Measurements from ENCODE around the gene ACACB. TPM values are rescaled to one million over a fixed set of nuclear protein-coding genes. Genes with fewer than 3 reads are reported as not detected.

ACACB gene
- total RNA-seq, 1 donor from 2014 or later: 0.84 TPM

- Histone ChIP-seq H3K36me3 (ENCODE audit: control insufficient read depth, insufficient read depth, low read length) (no peaks in the 10 kb centered on the region), H3K27me3 (ENCODE audit: control insufficient read depth, insufficient read depth, low read length) (no peaks in the 10 kb centered on the region), H3K4me3 (ENCODE audit: low read depth, low read length) (no peak overlapping the region)
- no peak for TF ChIP-seq CTCF (IDR thresholded peaks at IDR 0.05; ENCODE audit: insufficient read depth, low read length, poor library complexity, severe bottlenecking)
- no peak for DNase-seq (ENCODE audit: low read depth)
These were observed 16.9 kb upstream of the ACACB start for GRCh38 chr12:109099431-109100020.

DNA sequence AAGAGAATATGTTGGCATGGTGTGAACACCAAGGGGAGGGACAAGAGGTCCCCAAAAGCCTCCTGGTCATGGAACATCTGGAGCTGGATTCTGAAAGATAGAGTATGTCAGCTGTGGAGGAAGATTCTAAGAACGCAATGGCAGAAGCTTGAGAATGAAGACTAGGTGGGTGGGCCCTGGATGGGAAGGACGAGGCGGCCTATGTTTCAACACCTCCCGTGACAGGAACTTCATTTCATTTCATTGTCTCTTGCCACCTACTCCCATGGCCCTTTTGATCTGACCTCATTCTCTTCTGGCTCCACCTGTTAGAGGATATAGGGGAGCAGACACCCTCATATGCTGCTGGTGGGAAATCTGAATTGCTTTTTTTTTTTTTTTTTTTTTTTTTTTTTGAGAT is 15.6 kb upstream of the ACACB start:
- no peaks in the 10 kb centered on the region for H3K27me3 ChIP-seq (ENCODE audit: control insufficient read depth, insufficient read depth, low read length)
- DNase-seq (ENCODE audit: low read depth): no peak
- no peaks in the 10 kb centered on the region for H3K36me3 ChIP-seq (ENCODE audit: control insufficient read depth, insufficient read depth, low read length)
- TF ChIP-seq CTCF (IDR thresholded peaks at IDR 0.05; ENCODE audit: insufficient read depth, low read length, poor library complexity, severe bottlenecking): no peak
- no peak overlapping the region for H3K4me3 ChIP-seq (ENCODE audit: low read depth, low read length)

DNA sequence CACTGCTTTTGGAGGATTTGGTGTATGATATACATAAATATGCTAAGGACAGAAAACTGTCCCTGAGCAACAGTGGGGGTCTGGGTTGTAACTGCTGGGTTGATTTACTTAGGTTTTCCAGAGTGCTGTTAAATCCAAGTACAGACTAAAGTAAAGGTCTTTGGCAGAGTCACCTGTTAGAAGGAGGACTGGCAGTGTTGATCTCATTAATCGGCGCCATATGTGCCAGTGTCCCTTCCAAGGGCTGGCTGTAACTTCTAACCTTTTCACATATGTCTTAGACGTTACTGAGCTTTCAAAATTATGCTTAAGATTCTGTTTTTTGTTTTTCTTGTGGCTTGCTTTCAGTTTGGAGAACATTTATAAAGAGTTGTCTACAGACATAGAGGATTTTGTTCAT is 13.9 kb upstream of the ACACB start:
- H3K4me3 ChIP-seq (ENCODE audit: low read depth, low read length): no peak overlapping the region
- no peak for DNase-seq (ENCODE audit: low read depth)
- no peaks in the 10 kb centered on the region for H3K27me3 ChIP-seq (ENCODE audit: control insufficient read depth, insufficient read depth, low read length)
- no peaks in the 10 kb centered on the region for H3K36me3 ChIP-seq (ENCODE audit: control insufficient read depth, insufficient read depth, low read length)
- TF ChIP-seq CTCF (IDR thresholded peaks at IDR 0.05; ENCODE audit: insufficient read depth, low read length, poor library complexity, severe bottlenecking): no peak

GRCh38 chr12:109105176-109105575 is 11.2 kb upstream of the ACACB start:
- DNase-seq (ENCODE audit: low read depth): no peak
- no peak for TF ChIP-seq CTCF (IDR thresholded peaks at IDR 0.05; ENCODE audit: insufficient read depth, low read length, poor library complexity, severe bottlenecking)
- H3K4me3 ChIP-seq (ENCODE audit: low read depth, low read length): no peak overlapping the region
- H3K27me3 ChIP-seq (ENCODE audit: control insufficient read depth, insufficient read depth, low read length): no peaks in the 10 kb centered on the region
- no peaks in the 10 kb centered on the region for H3K36me3 ChIP-seq (ENCODE audit: control insufficient read depth, insufficient read depth, low read length)

GRCh38 chr12:109109746-109110350 is 6.5 kb upstream of the ACACB start:
- Histone ChIP-seq H3K4me3 (ENCODE audit: low read depth, low read length) (no peak overlapping the region), H3K36me3 (ENCODE audit: control insufficient read depth, insufficient read depth, low read length) (no peaks in the 10 kb centered on the region), H3K27me3 (ENCODE audit: control insufficient read depth, insufficient read depth, low read length) (no peaks in the 10 kb centered on the region)
- DNase-seq (ENCODE audit: low read depth): no peak
- no peak for TF ChIP-seq CTCF (IDR thresholded peaks at IDR 0.05; ENCODE audit: insufficient read depth, low read length, poor library complexity, severe bottlenecking)

DNA sequence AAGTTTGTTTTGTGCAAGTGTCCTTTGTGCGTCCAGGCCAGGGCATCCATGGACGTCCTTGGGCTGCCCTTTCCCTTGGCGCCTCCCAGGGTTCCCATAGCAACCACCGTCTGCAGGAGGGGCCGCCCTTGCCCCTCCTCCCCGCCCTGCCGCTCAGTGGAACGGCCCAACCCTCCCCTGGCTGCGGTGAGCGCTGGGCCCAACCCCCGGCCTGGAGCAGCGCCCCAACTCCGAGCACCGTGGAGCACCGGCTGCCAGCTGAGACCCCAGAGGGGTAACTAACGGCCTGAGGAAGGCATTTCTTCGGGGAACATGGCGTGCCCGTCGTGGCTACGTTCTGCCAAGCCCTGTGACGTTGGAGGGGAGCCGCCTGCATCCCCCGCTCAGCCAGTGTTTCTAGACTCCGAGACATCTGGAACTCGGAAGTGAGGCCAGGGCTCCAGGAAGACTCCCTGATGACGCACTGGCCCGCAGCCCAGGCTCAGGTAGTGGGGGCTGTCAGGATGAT is 5.3 kb upstream of the ACACB start:
- DNase-seq (ENCODE audit: low read depth): no peak
- Histone ChIP-seq H3K36me3 (ENCODE audit: control insufficient read depth, insufficient read depth, low read length) (no peaks in the 10 kb centered on the region), H3K4me3 (ENCODE audit: low read depth, low read length) (peak overlapping the region; percentile 56), H3K27me3 (ENCODE audit: control insufficient read depth, insufficient read depth, low read length) (no peaks in the 10 kb centered on the region)
- no peak for TF ChIP-seq CTCF (IDR thresholded peaks at IDR 0.05; ENCODE audit: insufficient read depth, low read length, poor library complexity, severe bottlenecking)
